Left lung (tissue), 10 donors: ENCODE measurements around the gene P2RX2. TPM values are rescaled to one million over a fixed set of nuclear protein-coding genes. Genes with fewer than 3 reads are reported as not detected.
"Not testable (repeated sequence)": the region's sequence is repeated elsewhere in the genome, so short reads cannot be mapped to it uniquely, and the experiment has no call there.

Source experiments
- ATAC-seq: fragments of 200-7000 bp; cut with Tn5 transposase; one replicate; pipeline ENCODE4 v1.9.1; 2020; ENCODE audit warnings: moderate library complexity
- DNase-seq, 4 donors: peaks; one replicate each; pipeline ENCODE4 v3.0.0-alpha.2; 2013 to 2020
- H3K27ac ChIP-seq, 2 donors: fragments of 200-600 bp; sonication (generic) in 1 of 2; one replicate each; pipeline versions ENCODE4 v1.5.0 to v1.8.0; 2020 to 2021
- H3K27me3 ChIP-seq, 2 donors: fragments of 200-600 bp; sonication (generic) in 1 of 2; one replicate each; pipeline versions ENCODE4 v1.5.0 to v1.8.0; 2020 to 2021
- H3K36me3 ChIP-seq, 2 donors: fragments of 200-600 bp; sonication (generic) in 1 of 2; one replicate each; pipeline versions ENCODE4 v1.5.0 to v1.8.0; 2020 to 2021
- H3K4me1 ChIP-seq, 2 donors: fragments of 200-600 bp; one replicate each; pipeline ENCODE4 v1.8.0; 2021
- H3K4me3 ChIP-seq, 2 donors: fragments of 200-600 bp; sonication (generic) in 1 of 2; one replicate each; pipeline versions ENCODE4 v1.5.0 to v1.8.0; 2020 to 2021; ENCODE audit warnings: mild to moderate bottlenecking in 1 of 2
- H3K9me3 ChIP-seq, 2 donors: fragments of 200-600 bp; sonication (generic) in 1 of 2; one replicate each; pipeline versions ENCODE4 v1.5.0 to v1.8.0; 2020 to 2021
- CTCF ChIP-seq, 2 donors: fragments of 200-600 bp; sonication (generic) in 1 of 2; IDR thresholded peaks; one replicate each; pipeline versions ENCODE4 v1.5.0 to v1.8.0; 2021; ENCODE audit warnings: antibody characterized with exemption in 2 of 2
- intact Hi-C, 2 donors: fragments of 100-400 bp; cut with DNase I; formaldehyde crosslinking; loops; one replicate each; pipeline versions ENCODE4 v1.11.2 to v1.14.2; 2022
- polyA plus RNA-seq, 6 donors: library from polyadenylated mRNA; unstranded; fragments of 120-200 nt; gene quantifications; one replicate each; pipeline ENCODE4 v1.2.1, GENCODE V29; 2013; ENCODE audit not compliant: insufficient read length in 6 of 6
- total RNA-seq, 2 donors: library from RNA; stranded (reverse); fragmentation: NEBNext Ultra II Directional; extraction: Animal tissue kit (Norgen Biotek cat#: 25700); gene quantifications; one replicate each; pipeline ENCODE4 v1.2.1, GENCODE V29; 2021
- donor health status: DM: no; HTN: yes; CAD: no.
- donor health status: DM: no; HTN: no; CAD: no.

The P2RX2 gene
- total and polyA plus RNA-seq, 8 donors: 4.2 to 10.9 (median 5.3) TPM; not detected in 2

GRCh38 chr12:132597333-132598316, 21.0 kb upstream of the P2RX2 start:
- H3K27ac ChIP-seq: no peak overlapping the region
- no peak for ATAC-seq
- H3K27me3 ChIP-seq: peaks cover 1 to 41% of the 10 kb centered on the region in 2 donors
- no peaks in the 10 kb centered on the region for H3K36me3 ChIP-seq
- TF ChIP-seq CTCF (IDR thresholded peaks at IDR 0.05): no peak
- DNase-seq: peak in 2 of 4 donors; percentile 28 to 77
- intact Hi-C loops: no loop called here
- H3K9me3 ChIP-seq: no peaks in the 10 kb centered on the region
- peak overlapping the region in 1 of 2 donors; percentile 33 for H3K4me3 ChIP-seq
- H3K4me1 ChIP-seq: peaks cover 7 to 17% of the 10 kb centered on the region in 2 donors

GRCh38 chr12:132599502-132599901, 19.1 kb upstream of the P2RX2 start:
- H3K4me3 ChIP-seq, ATAC-seq, H3K9me3 ChIP-seq, intact Hi-C loops, H3K36me3 ChIP-seq, H3K27ac ChIP-seq: not testable (repeated sequence)
- Histone ChIP-seq H3K27me3 (peaks cover 18 to 60% of the 10 kb centered on the region in 2 donors), H3K4me1 (peaks cover 3 to 28% of the 10 kb centered on the region in 2 donors)
- DNase-seq: peak in 1 of 4 donors; percentile 36

GRCh38 chr12:132600048-132601032, 18.2 kb upstream of the P2RX2 start:
- intact Hi-C loops: no loop called here
- Histone ChIP-seq H3K27me3 (peaks cover 20 to 68% of the 10 kb centered on the region in 2 donors), H3K9me3 (no peaks in the 10 kb centered on the region), H3K27ac (no peak overlapping the region), H3K4me1 (peaks cover 3 to 28% of the 10 kb centered on the region in 2 donors), H3K36me3 (no peaks in the 10 kb centered on the region), H3K4me3 (peak overlapping the region in 1 of 2 donors; percentile 36)
- TF ChIP-seq CTCF (IDR thresholded peaks at IDR 0.05): peak; percentile 53 to 56
- DNase-seq (peak; percentile 69 to 85 (median 78)), ATAC-seq (peak; percentile 86)

GRCh38 chr12:132601171-132601883, 17.2 kb upstream of the P2RX2 start:
- intact Hi-C loops: no loop called here
- no peaks in the 10 kb centered on the region for H3K9me3 ChIP-seq
- H3K36me3 ChIP-seq: no peaks in the 10 kb centered on the region
- peak overlapping the region in 1 of 2 donors; percentile 36 for H3K4me3 ChIP-seq
- no peak for ATAC-seq
- peaks cover 3 to 28% of the 10 kb centered on the region in 2 donors for H3K4me1 ChIP-seq
- H3K27ac ChIP-seq: no peak overlapping the region
- no peak for TF ChIP-seq CTCF (IDR thresholded peaks at IDR 0.05)
- DNase-seq: peak in 1 of 4 donors; percentile 67
- peaks cover 20 to 78% of the 10 kb centered on the region in 2 donors for H3K27me3 ChIP-seq
